Measurements from ENCODE around the gene SLBP.

GRCh38 chr4:1647432-1647831, 64.7 kb downstream of the SLBP start:
- TF ChIP-seq EZH2 (IDR thresholded peaks at IDR 0.05; ENCODE audit: low read depth), result no peak
- TF ChIP-seq CTCF (conservative IDR thresholded peaks at IDR 0.05), result no peak

Measured in PC-9 (cell line).